ENCODE results near the gene ADGRD1. TPM values are rescaled to one million over a fixed set of nuclear protein-coding genes. Genes with fewer than 3 reads are reported as not detected.

ADGRD1 gene
- total RNA-seq, 1 donor from 2014 or later = 99.5 TPM

GRCh38 chr12:131097202-131098177, 143.8 kb downstream of the ADGRD1 start:
- H3K4me3 ChIP-seq = no peak overlapping the region
- no peaks in the 10 kb centered on the region for H3K9me3 ChIP-seq (replicated peaks)
- no peak for TF ChIP-seq CTCF (IDR thresholded peaks at IDR 0.05; ENCODE audit: borderline replicate concordance)
- no peaks in the 10 kb centered on the region for H3K27me3 ChIP-seq (ENCODE audit: low read depth)
- peak; percentile 47 for DNase-seq
- H3K4me1 ChIP-seq = peaks cover 26% of the 10 kb centered on the region
- intact Hi-C loops (cut with micrococcal nuclease) = no loop called here
- peaks cover 6% of the 10 kb centered on the region for H3K36me3 ChIP-seq
- H3K27ac ChIP-seq (replicated peaks) = peak overlapping the region; percentile 23

DNA sequence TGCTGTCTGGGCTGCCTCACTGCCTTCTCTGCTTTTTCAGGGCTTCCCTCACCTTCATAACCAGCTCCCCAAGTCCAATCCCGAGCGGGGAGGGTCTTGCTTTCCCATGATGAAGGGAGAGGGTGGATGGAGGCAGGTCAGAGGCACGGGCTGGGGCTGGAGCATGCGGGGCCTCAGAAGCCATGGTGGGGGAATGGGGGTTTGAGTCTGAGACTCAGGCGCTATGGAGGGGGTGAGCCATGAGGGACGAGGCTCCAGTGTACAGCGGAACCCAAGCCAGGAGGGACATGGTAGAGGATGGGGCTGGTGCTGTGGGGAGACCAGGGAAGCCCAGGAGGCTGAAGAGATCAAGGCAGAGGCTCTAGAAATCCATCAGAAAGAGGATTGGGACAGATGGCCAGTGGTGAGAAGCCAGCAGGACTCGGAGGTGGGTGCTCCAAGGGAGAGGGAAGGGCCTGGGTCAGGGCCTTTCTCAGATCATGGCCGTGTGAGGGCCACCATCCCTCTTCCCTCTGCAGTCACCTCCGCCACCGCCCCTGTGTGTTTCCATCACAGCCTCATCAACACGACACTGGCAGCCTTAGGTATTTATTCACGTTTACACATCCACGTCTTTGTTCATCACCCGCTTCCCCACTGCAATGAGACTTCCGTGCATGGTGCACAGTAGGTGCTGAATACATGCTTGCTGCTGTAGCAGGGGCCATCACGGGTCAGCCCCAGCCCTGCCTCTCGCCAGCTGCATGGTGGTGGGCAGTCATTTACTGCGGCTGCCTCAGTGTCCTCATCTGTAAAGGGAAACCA, 144.7 kb downstream of the ADGRD1 start:
- H3K9me3 ChIP-seq (replicated peaks) = no peaks in the 10 kb centered on the region
- no peak overlapping the region for H3K4me3 ChIP-seq
- H3K4me1 ChIP-seq = peaks cover 17% of the 10 kb centered on the region
- intact Hi-C loops (cut with micrococcal nuclease) = no loop called here
- H3K27me3 ChIP-seq (ENCODE audit: low read depth) = no peaks in the 10 kb centered on the region
- no peak for DNase-seq
- TF ChIP-seq CTCF (IDR thresholded peaks at IDR 0.05; ENCODE audit: borderline replicate concordance) = no peak
- peaks cover 6% of the 10 kb centered on the region for H3K36me3 ChIP-seq
- H3K27ac ChIP-seq (replicated peaks) = no peak overlapping the region

DNA sequence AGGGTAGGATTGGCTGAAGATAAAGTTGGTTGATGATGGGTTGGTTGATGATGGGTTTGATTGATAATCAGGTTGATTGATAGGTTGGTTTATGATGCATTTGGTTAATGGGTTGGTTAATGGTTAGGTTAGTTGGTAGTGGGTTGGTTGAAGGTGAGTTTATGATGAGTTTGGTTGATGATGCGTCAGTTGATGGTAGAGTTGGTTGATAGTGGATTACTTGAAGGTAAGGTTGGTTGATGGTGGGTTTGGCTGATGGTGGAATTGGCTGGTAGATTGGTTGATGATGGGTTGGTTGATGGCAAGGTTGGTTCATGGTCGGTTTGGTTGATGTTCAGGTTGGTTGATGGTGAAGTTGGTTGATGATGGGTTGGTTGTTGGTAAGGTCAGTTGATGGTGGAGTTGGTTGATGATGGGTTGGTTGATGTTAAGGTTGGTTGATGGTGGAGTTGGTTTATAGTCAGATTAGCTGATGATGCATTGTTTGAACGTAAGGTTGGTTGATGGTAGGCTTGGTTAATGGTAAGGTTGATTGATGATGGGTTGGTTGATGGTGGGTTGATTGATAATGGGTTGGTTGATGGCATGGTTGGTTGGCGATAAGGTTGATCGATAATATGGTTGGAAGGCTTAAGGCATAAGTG, 146.4 kb downstream of the ADGRD1 start:
- Histone ChIP-seq H3K4me1 (peaks cover 26% of the 10 kb centered on the region), H3K27ac (replicated peaks) (no peak overlapping the region), H3K27me3 (ENCODE audit: low read depth) (no peaks in the 10 kb centered on the region), H3K36me3 (peaks cover 6% of the 10 kb centered on the region), H3K4me3 (no peak overlapping the region), H3K9me3 (replicated peaks) (no peaks in the 10 kb centered on the region)
- intact Hi-C loops (cut with micrococcal nuclease) = no loop called here
- no peak for DNase-seq
- no peak for TF ChIP-seq CTCF (IDR thresholded peaks at IDR 0.05; ENCODE audit: borderline replicate concordance)

DNA sequence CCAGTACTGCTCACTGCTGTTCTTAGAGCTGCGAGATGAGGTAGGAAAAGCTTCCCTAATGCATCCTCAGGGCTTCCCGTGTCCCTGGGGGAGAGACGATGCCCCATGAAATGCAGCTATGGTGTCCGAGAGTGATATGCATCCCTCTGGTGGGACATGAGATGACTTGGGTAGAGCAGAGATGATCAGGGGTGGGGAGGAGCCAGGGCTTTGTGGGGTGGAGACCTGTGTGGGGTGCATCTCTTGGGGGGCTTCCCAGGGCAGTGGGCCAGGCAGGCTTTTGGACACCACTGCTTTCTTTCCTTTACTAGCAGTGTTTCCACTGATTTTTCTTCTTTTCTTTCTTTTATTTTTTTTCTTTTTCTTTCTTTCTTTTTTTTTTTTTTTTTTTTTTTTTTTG, 147.3 kb downstream of the ADGRD1 start:
- peaks cover 26% of the 10 kb centered on the region for H3K4me1 ChIP-seq
- no peak overlapping the region for H3K27ac ChIP-seq (replicated peaks)
- intact Hi-C loops (cut with micrococcal nuclease) = no loop called here
- DNase-seq = no peak
- no peak for TF ChIP-seq CTCF (IDR thresholded peaks at IDR 0.05; ENCODE audit: borderline replicate concordance)
- H3K4me3 ChIP-seq = no peak overlapping the region
- no peaks in the 10 kb centered on the region for H3K27me3 ChIP-seq (ENCODE audit: low read depth)
- H3K36me3 ChIP-seq = peaks cover 10% of the 10 kb centered on the region
- no peaks in the 10 kb centered on the region for H3K9me3 ChIP-seq (replicated peaks)

All from left ventricle myocardium inferior (tissue), 1 donor.